Putamen (tissue), 1 donor: ENCODE measurements around the gene TLR5.

ENCODE experiments used
- DNase-seq: peaks from one replicate; pipeline ENCODE4 v3.0.0-alpha.2; 2016; ENCODE audit warnings: low spot score

Gene TLR5

GRCh38 chr1:223147409-223147808, 4.4 kb upstream of the TLR5 start:
- DNase-seq: no peak

GRCh38 chr1:223146745-223147144, 3.7 kb upstream of the TLR5 start:
- no peak for DNase-seq

- no peak for DNase-seq
Measured at GRCh38 chr1:223144914-223145313, 1.9 kb upstream of the TLR5 start.

GRCh38 chr1:223144431-223144830, 1.4 kb upstream of the TLR5 start:
- no peak for DNase-seq

GRCh38 chr1:223143537-223144248, 645 bp upstream of the TLR5 start:
- DNase-seq: no peak

- DNase-seq: no peak
Measured at GRCh38 chr1:223142269-223142668, 779 bp downstream of the TLR5 start.

GRCh38 chr1:223140611-223141405, 2.2 kb downstream of the TLR5 start:
- DNase-seq: no peak

- no peak for DNase-seq
Measured at GRCh38 chr1:223137455-223138085, 5.5 kb downstream of the TLR5 start.

GRCh38 chr1:223136086-223136485, 7.0 kb downstream of the TLR5 start:
- DNase-seq: no peak

- no peak for DNase-seq
Measured at GRCh38 chr1:223135176-223135942, 7.7 kb downstream of the TLR5 start.

GRCh38 chr1:223133824-223134435, 9.1 kb downstream of the TLR5 start:
- peak; percentile 79 for DNase-seq

- DNase-seq: no peak
Measured at GRCh38 chr1:223133306-223133823, 9.7 kb downstream of the TLR5 start.

GRCh38 chr1:223129229-223129901, 13.7 kb downstream of the TLR5 start:
- DNase-seq: no peak

- DNase-seq: peak; percentile 24
Measured at GRCh38 chr1:223126741-223127140, 16.3 kb downstream of the TLR5 start.

- no peak for DNase-seq
Measured at GRCh38 chr1:223125766-223126165, 17.3 kb downstream of the TLR5 start.

- DNase-seq: no peak
Measured at GRCh38 chr1:223123011-223123610, 19.9 kb downstream of the TLR5 start.

- no peak for DNase-seq
Measured at GRCh38 chr1:223118418-223118817, 24.6 kb downstream of the TLR5 start.

- no peak for DNase-seq
Measured at GRCh38 chr1:223116950-223117349, 26.1 kb downstream of the TLR5 start.

- no peak for DNase-seq
Measured at GRCh38 chr1:223114871-223115270, 28.2 kb downstream of the TLR5 start.

GRCh38 chr1:223110952-223111351, 32.1 kb downstream of the TLR5 start:
- DNase-seq: no peak
